ENCODE measurements around the gene MAGI3. TPM values are rescaled to one million over a fixed set of nuclear protein-coding genes. Genes with fewer than 3 reads are reported as not detected.

Gene MAGI3
- total and polyA plus RNA-seq, 12 donors: 3.3 to 17.6 (median 11.8) TPM

- Histone ChIP-seq H3K9me3 (replicated peaks in 1 of 3) (peaks cover 0 to 4% (median 0%) of the 10 kb centered on the region in 3 donors), H3K4me3 (no peak overlapping the region), H3K36me3 (replicated peaks in 1 of 2) (no peaks in the 10 kb centered on the region), H3K4me1 (replicated peaks in 1 of 2) (no peaks in the 10 kb centered on the region), H3K27ac (no peak overlapping the region), H3K27me3 (no peaks in the 10 kb centered on the region)
- 95 to 100% (median 98%) methylated on average over 1 of the region's 1 CpG for WGBS, 4 donors
- TF ChIP-seq, protein P1, sequence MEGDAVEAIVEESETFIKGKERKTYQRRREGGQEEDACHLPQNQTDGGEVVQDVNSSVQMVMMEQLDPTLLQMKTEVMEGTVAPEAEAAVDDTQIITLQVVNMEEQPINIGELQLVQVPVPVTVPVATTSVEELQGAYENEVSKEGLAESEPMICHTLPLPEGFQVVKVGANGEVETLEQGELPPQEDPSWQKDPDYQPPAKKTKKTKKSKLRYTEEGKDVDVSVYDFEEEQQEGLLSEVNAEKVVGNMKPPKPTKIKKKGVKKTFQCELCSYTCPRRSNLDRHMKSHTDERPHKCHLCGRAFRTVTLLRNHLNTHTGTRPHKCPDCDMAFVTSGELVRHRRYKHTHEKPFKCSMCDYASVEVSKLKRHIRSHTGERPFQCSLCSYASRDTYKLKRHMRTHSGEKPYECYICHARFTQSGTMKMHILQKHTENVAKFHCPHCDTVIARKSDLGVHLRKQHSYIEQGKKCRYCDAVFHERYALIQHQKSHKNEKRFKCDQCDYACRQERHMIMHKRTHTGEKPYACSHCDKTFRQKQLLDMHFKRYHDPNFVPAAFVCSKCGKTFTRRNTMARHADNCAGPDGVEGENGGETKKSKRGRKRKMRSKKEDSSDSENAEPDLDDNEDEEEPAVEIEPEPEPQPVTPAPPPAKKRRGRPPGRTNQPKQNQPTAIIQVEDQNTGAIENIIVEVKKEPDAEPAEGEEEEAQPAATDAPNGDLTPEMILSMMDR (IDR thresholded peaks at IDR 0.05): no peak
- no peak for TF ChIP-seq POLR2A (IDR thresholded peaks at IDR 0.05)
- intact Hi-C loops (cut with DNase I): no loop called here
- DNase-seq: no peak
These were observed 152.8 kb downstream of the MAGI3 start for GRCh38 chr1:113543110-113543509.

DNA sequence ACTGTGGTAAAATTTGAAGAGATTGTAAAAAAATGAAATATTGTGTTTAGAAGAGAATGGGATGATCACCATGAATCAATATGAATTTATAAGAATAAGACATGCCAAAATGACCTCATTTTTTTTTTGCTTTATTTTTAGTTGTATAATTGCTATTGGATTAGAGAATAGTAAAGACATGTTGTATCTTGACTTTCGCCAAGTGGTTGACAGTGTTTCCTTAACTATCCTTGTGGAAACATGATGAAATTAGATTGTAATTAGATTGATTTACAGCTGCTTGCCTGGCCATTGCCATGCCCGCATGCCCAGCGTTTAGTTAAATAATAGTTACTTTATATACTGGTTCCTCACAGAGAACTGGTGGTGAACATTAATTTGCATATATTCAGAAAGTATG, 154.9 kb downstream of the MAGI3 start:
- no peaks in the 10 kb centered on the region for H3K4me1 ChIP-seq (replicated peaks in 1 of 2)
- no peaks in the 10 kb centered on the region for H3K27me3 ChIP-seq
- no peak overlapping the region for H3K4me3 ChIP-seq
- intact Hi-C loops (cut with DNase I): no loop called here
- no peak for TF ChIP-seq POLR2A (IDR thresholded peaks at IDR 0.05)
- TF ChIP-seq, protein P1 (IDR thresholded peaks at IDR 0.05): no peak
- peaks cover 0 to 4% (median 0%) of the 10 kb centered on the region in 3 donors for H3K9me3 ChIP-seq (replicated peaks in 1 of 3)
- no peak for DNase-seq
- WGBS, 4 donors: 87 to 91% (median 90%) methylated on average over 3 of the region's 3 CpGs
- no peaks in the 10 kb centered on the region for H3K36me3 ChIP-seq (replicated peaks in 1 of 2)
- H3K27ac ChIP-seq: no peak overlapping the region

DNA sequence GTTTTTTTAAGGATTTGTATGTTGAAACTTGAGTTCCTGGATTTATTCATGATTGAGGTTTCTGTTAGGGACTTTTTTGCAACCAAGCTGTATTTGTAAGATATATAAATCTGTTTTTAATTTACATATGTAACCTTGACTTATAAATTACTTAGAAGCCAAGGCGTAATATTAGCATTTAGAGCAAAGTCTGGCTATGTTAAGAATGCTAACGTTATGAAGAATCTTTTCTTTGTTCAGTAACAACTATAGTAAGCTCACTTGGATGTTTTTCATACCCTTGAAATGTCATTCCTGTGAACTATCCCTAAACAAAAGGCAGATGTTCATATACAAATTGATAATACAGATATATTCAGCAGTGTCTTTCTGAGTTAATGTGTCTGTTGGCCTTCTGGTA, 155.3 kb downstream of the MAGI3 start:
- no peak for DNase-seq
- Histone ChIP-seq H3K36me3 (replicated peaks in 1 of 2) (no peaks in the 10 kb centered on the region), H3K9me3 (replicated peaks in 1 of 3) (peaks cover 0 to 4% (median 0%) of the 10 kb centered on the region in 3 donors), H3K4me1 (replicated peaks in 1 of 2) (no peaks in the 10 kb centered on the region), H3K27me3 (no peaks in the 10 kb centered on the region), H3K27ac (no peak overlapping the region), H3K4me3 (no peak overlapping the region)
- intact Hi-C loops (cut with DNase I): no loop called here
- TF ChIP-seq, protein P1 (IDR thresholded peaks at IDR 0.05): no peak
- no peak for TF ChIP-seq POLR2A (IDR thresholded peaks at IDR 0.05)
- 67 to 77% (median 75%) methylated on average over 2 of the region's 2 CpGs for WGBS, 4 donors

DNA sequence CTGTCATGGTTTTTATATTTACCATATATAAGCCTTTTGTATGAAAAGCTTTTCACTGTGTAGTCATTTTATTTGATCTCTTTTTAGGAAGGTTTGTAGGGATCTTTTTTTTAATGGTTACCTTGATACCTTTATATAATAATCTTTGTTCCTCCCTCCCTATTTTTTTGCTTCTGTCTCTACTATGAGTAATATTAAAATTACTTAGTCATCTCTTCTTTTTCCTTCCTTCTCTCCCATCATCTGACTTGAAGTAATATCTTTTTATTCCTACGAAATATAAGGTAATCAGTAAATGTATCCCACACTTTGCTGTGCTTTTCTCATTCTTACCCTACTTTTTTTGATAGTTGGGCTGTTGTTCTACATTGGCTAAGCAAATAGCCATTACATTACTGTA, 161.4 kb downstream of the MAGI3 start:
- Histone ChIP-seq H3K9me3 (replicated peaks in 1 of 3) (no peaks in the 10 kb centered on the region), H3K27me3 (no peaks in the 10 kb centered on the region), H3K36me3 (replicated peaks in 1 of 2) (no peaks in the 10 kb centered on the region), H3K4me3 (no peak overlapping the region), H3K27ac (no peak overlapping the region), H3K4me1 (replicated peaks in 1 of 2) (no peaks in the 10 kb centered on the region)
- no peak for TF ChIP-seq POLR2A (IDR thresholded peaks at IDR 0.05)
- TF ChIP-seq, protein P1 (IDR thresholded peaks at IDR 0.05): no peak
- WGBS, 4 donors: 67 to 91% (median 82%) methylated on average over 1 of the region's 1 CpG
- intact Hi-C loops (cut with DNase I): no loop called here
- DNase-seq: no peak

All from adrenal gland (tissue), 12 donors.